CD4-positive, CD25-positive, alpha-beta regulatory T cell (primary cell): Measurements from ENCODE around the gene CCNE1. TPM values are rescaled to one million over a fixed set of nuclear protein-coding genes. Genes with fewer than 3 reads are reported as not detected.

ENCODE experiments used
- ATAC-seq, 2 donors: fragments of 150-1000 bp; cut with Tn5 transposase; one replicate each; pipeline ENCODE4 v1.10.0; 2021; ENCODE audit warnings: low read depth in 2 of 2, moderate number of reproducible peaks in 2 of 2, moderate library complexity in 1 of 2
- DNase-seq, 3 donors: peaks; one replicate each; pipeline versions ENCODE4 v3.0.0 to v3.0.0-alpha.2; 2012 to 2022; ENCODE audit warnings: mixed read lengths in 1 of 3
- H3K27ac ChIP-seq: one replicate; pipeline ENCODE4 v1.7.0; 2013; ENCODE audit warnings: mild to moderate bottlenecking, low read length; ENCODE audit not compliant: insufficient read depth, poor library complexity, severe bottlenecking
- H3K27me3 ChIP-seq: one replicate; pipeline ENCODE4 v1.7.0; 2013; ENCODE audit warnings: low read length; ENCODE audit not compliant: control insufficient read depth, insufficient read depth
- H3K36me3 ChIP-seq: one replicate; pipeline ENCODE4 v1.7.0; 2013; ENCODE audit warnings: mild to moderate bottlenecking, low read length, moderate library complexity; ENCODE audit not compliant: control insufficient read depth, insufficient read depth
- H3K4me1 ChIP-seq: 2 replicates; pipeline ENCODE4 v1.7.0; 2013; ENCODE audit warnings: mild to moderate bottlenecking, low read length; ENCODE audit not compliant: insufficient read depth, control insufficient read depth, poor library complexity, severe bottlenecking
- H3K4me3 ChIP-seq: one replicate; pipeline ENCODE4 v1.7.0; 2013; ENCODE audit warnings: low read depth, mild to moderate bottlenecking, low read length, moderate library complexity
- H3K9me3 ChIP-seq, 2 experiments: 1 replicate in 1 of 2; 2 replicates in 1 of 2; pipeline ENCODE4 v1.7.0; 2013; ENCODE audit warnings: low read length in 2 of 2, mild to moderate bottlenecking in 1 of 2, moderate library complexity in 1 of 2; ENCODE audit not compliant: control insufficient read depth in 2 of 2
- H3K27ac Mint-ChIP-seq, 3 donors: one replicate each; pipeline ENCODE4 v1.8.0; 2020 to 2022; ENCODE audit warnings: mild to moderate bottlenecking in 3 of 3, mixed read lengths in 3 of 3, moderate library complexity in 2 of 3
- H3K27me3 Mint-ChIP-seq: one replicate; pipeline ENCODE4 v1.8.0; 2022; ENCODE audit warnings: mild to moderate bottlenecking, mixed read lengths
- H3K36me3 Mint-ChIP-seq: one replicate; pipeline ENCODE4 v1.8.0; 2020; ENCODE audit warnings: mixed read lengths
- H3K4me1 Mint-ChIP-seq, 4 donors: one replicate each; pipeline ENCODE4 v1.8.0; 2020 to 2022; ENCODE audit warnings: mixed read lengths in 4 of 4, mild to moderate bottlenecking in 1 of 4
- H3K4me3 Mint-ChIP-seq, 4 donors: one replicate each; pipeline ENCODE4 v1.8.0; 2020 to 2022; ENCODE audit warnings: mild to moderate bottlenecking in 4 of 4, mixed read lengths in 4 of 4, moderate library complexity in 3 of 4
- H3K9me3 Mint-ChIP-seq, 7 donors: one replicate each; pipeline ENCODE4 v1.8.0; 2020 to 2022; ENCODE audit warnings: mixed read lengths in 7 of 7, mild to moderate bottlenecking in 3 of 7, moderate library complexity in 2 of 7
- polyA plus RNA-seq, 4 donors: library from polyadenylated mRNA; unstranded; fragments of 300-500 nt; fragmentation: Illumina TruSeq; gene quantifications; one replicate each; pipeline ENCODE4 v1.2.3, GENCODE V29; 2021
- total RNA-seq: library from RNA; stranded (reverse); gene quantifications from one replicate; pipeline ENCODE4 v1.2.3, GENCODE V29; 2022

The CCNE1 gene
- 18.5 TPM for total RNA-seq
- polyA plus RNA-seq, result 1 to 10 TPM in 3 of 4 donors, under 1 TPM in 1; 0.88 to 4.7 (median 2.7) TPM

- Histone ChIP-seq H3K9me3 (no peaks in the 10 kb centered on the region), H3K27me3 (no peaks in the 10 kb centered on the region), H3K4me3 (peak within 1 kb of the TSS; percentile 44), H3K27ac (peak within 1 kb of the TSS; percentile 72), H3K4me1 (peaks cover 9% of the 10 kb centered on the region), H3K36me3 (no peaks in the 10 kb centered on the region)
- Mint-ChIP-seq H3K9me3 (peaks cover 0 to 2% (median 0%) of the 10 kb centered on the region in 7 donors), H3K4me3 (peak within 1 kb of the TSS; percentile 92 to 98 (median 96)), H3K4me1 (peaks cover 6 to 25% (median 15%) of the 10 kb centered on the region in 4 donors), H3K27me3 (peaks cover 5% of the 10 kb centered on the region), H3K27ac (peak within 1 kb of the TSS; percentile 91 to 93 (median 92)), H3K36me3 (no peaks in the 10 kb centered on the region)
- peak; percentile 91 to 92 for ATAC-seq
- DNase-seq, result peak; percentile 88 to 92 (median 91)
Measured at GRCh38 chr19:29811125-29812079, at the start of gene CCNE1. CCNE1 (plus strand) TSS chr19:29811991; CDS start chr19:29812556, 565 bp downstream.

GRCh38 chr19:29763196-29763595 is 48.6 kb upstream of the CCNE1 start:
- Mint-ChIP-seq H3K27me3 (peaks cover 9% of the 10 kb centered on the region), H3K4me1 (no peaks in the 10 kb centered on the region), H3K36me3 (no peaks in the 10 kb centered on the region), H3K9me3 (no peaks in the 10 kb centered on the region), H3K4me3 (no peak overlapping the region), H3K27ac (no peak overlapping the region)
- Histone ChIP-seq H3K9me3 (no peaks in the 10 kb centered on the region), H3K27me3 (no peaks in the 10 kb centered on the region), H3K27ac (no peak overlapping the region), H3K4me1 (no peaks in the 10 kb centered on the region), H3K4me3 (no peak overlapping the region), H3K36me3 (no peaks in the 10 kb centered on the region)
- DNase-seq, result no peak
- no peak for ATAC-seq

- DNase-seq (no peak), ATAC-seq (no peak)
- Histone ChIP-seq H3K27me3 (no peaks in the 10 kb centered on the region), H3K4me1 (no peaks in the 10 kb centered on the region), H3K27ac (no peak overlapping the region), H3K9me3 (no peaks in the 10 kb centered on the region), H3K4me3 (no peak overlapping the region), H3K36me3 (no peaks in the 10 kb centered on the region)
- H3K4me1 Mint-ChIP-seq, result no peaks in the 10 kb centered on the region
- peaks cover 9% of the 10 kb centered on the region for H3K27me3 Mint-ChIP-seq
- H3K27ac Mint-ChIP-seq, result no peak overlapping the region
- no peak overlapping the region for H3K4me3 Mint-ChIP-seq
- H3K36me3 Mint-ChIP-seq, result no peaks in the 10 kb centered on the region
- no peaks in the 10 kb centered on the region for H3K9me3 Mint-ChIP-seq
Measured at GRCh38 chr19:29764361-29764760, 47.4 kb upstream of the CCNE1 start.

- no peak for ATAC-seq
- Histone ChIP-seq H3K27me3 (no peaks in the 10 kb centered on the region), H3K4me1 (no peaks in the 10 kb centered on the region), H3K36me3 (no peaks in the 10 kb centered on the region), H3K9me3 (no peaks in the 10 kb centered on the region), H3K4me3 (no peak overlapping the region), H3K27ac (no peak overlapping the region)
- Mint-ChIP-seq H3K9me3 (no peaks in the 10 kb centered on the region), H3K27me3 (peaks cover 9% of the 10 kb centered on the region), H3K4me3 (no peak overlapping the region), H3K27ac (no peak overlapping the region), H3K4me1 (no peaks in the 10 kb centered on the region), H3K36me3 (no peaks in the 10 kb centered on the region)
- DNase-seq, result no peak
Measured at GRCh38 chr19:29766100-29766499, 45.7 kb upstream of the CCNE1 start.

GRCh38 chr19:29767039-29767735 is 44.6 kb upstream of the CCNE1 start:
- Mint-ChIP-seq H3K27ac (no peak overlapping the region), H3K27me3 (peaks cover 9% of the 10 kb centered on the region), H3K36me3 (no peaks in the 10 kb centered on the region), H3K4me1 (peaks cover 0 to 8% (median 0%) of the 10 kb centered on the region in 4 donors), H3K4me3 (no peak overlapping the region), H3K9me3 (no peaks in the 10 kb centered on the region)
- no peaks in the 10 kb centered on the region for H3K9me3 ChIP-seq
- H3K27ac ChIP-seq, result no peak overlapping the region
- ATAC-seq, result no peak
- no peak overlapping the region for H3K4me3 ChIP-seq
- H3K27me3 ChIP-seq, result no peaks in the 10 kb centered on the region
- DNase-seq, result no peak
- no peaks in the 10 kb centered on the region for H3K36me3 ChIP-seq
- H3K4me1 ChIP-seq, result no peaks in the 10 kb centered on the region

GRCh38 chr19:29768166-29768565 is 43.6 kb upstream of the CCNE1 start:
- peak overlapping the region in 1 of 3 donors; percentile 66 for H3K27ac Mint-ChIP-seq
- H3K4me1 ChIP-seq, result no peaks in the 10 kb centered on the region
- no peaks in the 10 kb centered on the region for H3K36me3 Mint-ChIP-seq
- no peak overlapping the region for H3K4me3 Mint-ChIP-seq
- no peaks in the 10 kb centered on the region for H3K36me3 ChIP-seq
- ATAC-seq (no peak), DNase-seq (no peak)
- no peaks in the 10 kb centered on the region for H3K9me3 Mint-ChIP-seq
- peaks cover 9% of the 10 kb centered on the region for H3K27me3 Mint-ChIP-seq
- no peaks in the 10 kb centered on the region for H3K9me3 ChIP-seq
- H3K4me1 Mint-ChIP-seq, result peaks cover 0 to 8% (median 0%) of the 10 kb centered on the region in 4 donors
- H3K27ac ChIP-seq, result no peak overlapping the region
- H3K27me3 ChIP-seq, result no peaks in the 10 kb centered on the region
- no peak overlapping the region for H3K4me3 ChIP-seq

GRCh38 chr19:29769997-29770396 is 41.8 kb upstream of the CCNE1 start:
- ATAC-seq (no peak), DNase-seq (no peak)
- H3K4me3 ChIP-seq, result no peak overlapping the region
- no peak overlapping the region for H3K27ac ChIP-seq
- H3K27me3 Mint-ChIP-seq, result peaks cover 8% of the 10 kb centered on the region
- H3K36me3 Mint-ChIP-seq, result no peaks in the 10 kb centered on the region
- H3K27me3 ChIP-seq, result no peaks in the 10 kb centered on the region
- H3K9me3 ChIP-seq, result no peaks in the 10 kb centered on the region
- no peaks in the 10 kb centered on the region for H3K9me3 Mint-ChIP-seq
- no peak overlapping the region for H3K27ac Mint-ChIP-seq
- no peak overlapping the region for H3K4me3 Mint-ChIP-seq
- no peaks in the 10 kb centered on the region for H3K4me1 ChIP-seq
- H3K36me3 ChIP-seq, result no peaks in the 10 kb centered on the region
- peaks cover 0 to 8% (median 0%) of the 10 kb centered on the region in 4 donors for H3K4me1 Mint-ChIP-seq
